AG04449 (cell line): ENCODE measurements around the gene INSC.
A peak's percentile ranks its signal among the peaks of the same experiment; 100 is the strongest.

ENCODE experiments used
- CTCF ChIA-PET: fragments of 350-600 bp; formaldehyde crosslinking; extraction: SDS; loops from one replicate; lab custom pipeline; 2021; ENCODE audit warnings: antibody characterized with exemption; lab: Yijun Ruan, JAX
- POLR2A ChIA-PET: fragments of 400-600, 350-600 bp; formaldehyde crosslinking; extraction: SDS; loops from one replicate; lab custom pipeline; 2020; ENCODE audit warnings: antibody characterized with exemption, inconsistent platforms; lab: Yijun Ruan, JAX
- DNase-seq: peaks from one replicate; pipeline ENCODE4 v3.0.0-alpha.2; 2010; ENCODE audit warnings: low read depth, low spot score
- H3K4me3 ChIP-seq: 2 replicates; pipeline ENCODE4 v1.5.1; 2011; ENCODE audit warnings: low read depth, mild to moderate bottlenecking, control low read depth, low read length
- TF ChIP-seq, protein P1 (sequence below): IDR thresholded peaks from one replicate; pipeline ENCODE4 v1.5.1; 2011; ENCODE audit warnings: mild to moderate bottlenecking, moderate library complexity, low read length, control low read depth, inconsistent platforms; ENCODE audit not compliant: insufficient read depth; ENCODE audit errors: missing control alignments

The INSC gene

DNA sequence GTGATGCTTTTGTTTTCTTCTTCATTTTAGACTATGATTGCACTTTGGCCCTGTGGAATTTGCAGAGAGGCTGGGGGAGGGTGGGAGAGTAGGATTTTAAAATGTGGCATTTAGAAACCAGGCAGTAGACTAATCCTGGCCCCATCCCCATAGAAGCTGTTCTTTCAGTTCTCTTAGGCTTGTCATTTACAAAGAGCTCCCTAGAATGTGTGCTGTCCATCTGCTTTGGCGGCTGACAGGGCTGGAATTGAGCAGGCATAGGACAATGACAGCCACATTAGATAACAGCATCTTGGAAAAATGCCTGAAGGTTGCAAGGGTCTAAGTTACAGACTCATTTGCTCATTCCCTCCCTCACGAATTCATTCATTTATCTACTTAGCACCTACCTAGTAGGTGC is 9.8 kb downstream of the INSC start:
- POLR2A ChIA-PET, result interaction anchor here (0.7 to 1.1 kb wide), 2 partner anchors 32 to 70 kb away, joined by 3 to 4 read pairs; no protein-coding TSS in a partner anchor
- DNase-seq, result no peak
- CTCF ChIA-PET, result interaction anchor here (1.4 to 5.8 kb wide), 3 partner anchors 11 to 84 kb away, joined by 3 to 35 read pairs (median 5); no protein-coding TSS in a partner anchor
- TF ChIP-seq, protein P1, sequence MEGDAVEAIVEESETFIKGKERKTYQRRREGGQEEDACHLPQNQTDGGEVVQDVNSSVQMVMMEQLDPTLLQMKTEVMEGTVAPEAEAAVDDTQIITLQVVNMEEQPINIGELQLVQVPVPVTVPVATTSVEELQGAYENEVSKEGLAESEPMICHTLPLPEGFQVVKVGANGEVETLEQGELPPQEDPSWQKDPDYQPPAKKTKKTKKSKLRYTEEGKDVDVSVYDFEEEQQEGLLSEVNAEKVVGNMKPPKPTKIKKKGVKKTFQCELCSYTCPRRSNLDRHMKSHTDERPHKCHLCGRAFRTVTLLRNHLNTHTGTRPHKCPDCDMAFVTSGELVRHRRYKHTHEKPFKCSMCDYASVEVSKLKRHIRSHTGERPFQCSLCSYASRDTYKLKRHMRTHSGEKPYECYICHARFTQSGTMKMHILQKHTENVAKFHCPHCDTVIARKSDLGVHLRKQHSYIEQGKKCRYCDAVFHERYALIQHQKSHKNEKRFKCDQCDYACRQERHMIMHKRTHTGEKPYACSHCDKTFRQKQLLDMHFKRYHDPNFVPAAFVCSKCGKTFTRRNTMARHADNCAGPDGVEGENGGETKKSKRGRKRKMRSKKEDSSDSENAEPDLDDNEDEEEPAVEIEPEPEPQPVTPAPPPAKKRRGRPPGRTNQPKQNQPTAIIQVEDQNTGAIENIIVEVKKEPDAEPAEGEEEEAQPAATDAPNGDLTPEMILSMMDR, result no peak
- H3K4me3 ChIP-seq, result no peak overlapping the region

DNA sequence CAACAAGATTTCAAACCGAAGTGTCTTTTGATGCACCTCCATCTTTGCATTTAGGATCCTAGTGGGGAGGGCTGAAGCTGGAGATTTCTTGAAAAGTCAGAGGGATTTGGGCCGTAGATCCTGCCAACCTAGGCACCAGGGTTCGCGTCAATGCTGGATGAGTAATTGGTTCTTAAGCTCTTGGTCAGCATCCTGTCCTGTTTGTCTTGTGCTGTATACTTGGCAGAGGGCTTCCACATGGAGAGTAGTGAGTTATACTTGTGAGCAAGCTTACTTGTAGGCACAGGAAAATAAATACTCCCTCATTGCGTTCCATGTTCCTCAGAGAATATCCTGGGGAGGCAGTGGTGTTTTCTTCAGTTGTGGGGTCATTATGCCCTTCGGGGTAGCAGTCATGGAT is 12.6 kb downstream of the INSC start:
- ChIA-PET CTCF (interaction anchor here (0.7 to 5.8 kb wide), 6 partner anchors 11 to 219 kb away, joined by 3 to 35 read pairs (median 4); no protein-coding TSS in a partner anchor), POLR2A (interaction anchor here (0.9 kb wide), 1 partner anchor 30 kb away, joined by 3 read pairs; no protein-coding TSS in a partner anchor)
- DNase-seq, result peak; percentile 49
- no peak overlapping the region for H3K4me3 ChIP-seq
- TF ChIP-seq, protein P1, result no peak

DNA sequence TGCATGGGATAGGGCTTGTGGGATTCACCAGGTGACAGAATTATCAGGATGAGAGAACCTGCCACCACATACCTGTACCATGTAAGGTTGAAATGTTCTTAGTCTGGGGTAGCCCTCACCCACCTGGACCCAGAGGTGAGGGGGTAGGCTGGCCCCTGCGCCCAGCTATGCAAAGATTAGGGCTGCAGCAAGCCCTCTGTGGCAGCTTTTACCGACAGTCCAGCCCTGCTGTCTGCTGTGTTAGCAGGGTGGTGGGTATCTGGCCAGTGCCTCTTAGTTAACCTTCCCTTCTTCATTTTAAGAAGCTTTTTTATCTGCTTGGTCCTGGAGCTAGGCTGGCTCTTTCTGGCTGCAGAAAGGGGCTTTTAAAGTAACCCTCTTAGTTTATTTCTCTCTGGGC is 13.9 kb downstream of the INSC start:
- DNase-seq, result no peak
- ChIA-PET POLR2A (no interaction called here), CTCF (interaction anchor here (0.7 to 1.7 kb wide), 4 partner anchors 10 to 31 kb away, joined by 3 to 4 read pairs (median 3); no protein-coding TSS in a partner anchor)
- H3K4me3 ChIP-seq, result no peak overlapping the region
- TF ChIP-seq, protein P1, result no peak

DNA sequence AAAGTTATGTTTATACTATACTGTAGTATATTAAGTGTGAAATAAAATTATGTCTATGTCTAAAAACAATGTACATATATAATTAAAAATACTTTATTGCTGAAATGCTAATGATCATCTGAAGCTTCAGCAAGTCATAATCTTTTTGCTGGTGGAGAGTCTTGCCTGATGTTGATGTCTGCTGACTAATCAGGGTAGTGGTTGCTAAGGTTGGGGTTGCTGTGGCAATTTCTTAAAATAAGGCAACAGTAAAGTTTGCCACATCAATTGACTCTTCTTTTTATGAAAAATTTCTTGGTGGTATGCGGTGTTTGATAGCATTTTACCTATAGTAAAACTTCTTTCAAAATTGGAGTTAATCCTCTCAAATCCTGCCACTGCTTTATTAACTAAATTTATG is 21.4 kb downstream of the INSC start:
- H3K4me3 ChIP-seq, result no peak overlapping the region
- POLR2A ChIA-PET, result no interaction called here
- no peak for DNase-seq
- CTCF ChIA-PET, result interaction anchor here (1.0 kb wide), 1 partner anchor 21 kb away, joined by 3 read pairs; no protein-coding TSS in a partner anchor
- TF ChIP-seq, protein P1, result no peak

DNA sequence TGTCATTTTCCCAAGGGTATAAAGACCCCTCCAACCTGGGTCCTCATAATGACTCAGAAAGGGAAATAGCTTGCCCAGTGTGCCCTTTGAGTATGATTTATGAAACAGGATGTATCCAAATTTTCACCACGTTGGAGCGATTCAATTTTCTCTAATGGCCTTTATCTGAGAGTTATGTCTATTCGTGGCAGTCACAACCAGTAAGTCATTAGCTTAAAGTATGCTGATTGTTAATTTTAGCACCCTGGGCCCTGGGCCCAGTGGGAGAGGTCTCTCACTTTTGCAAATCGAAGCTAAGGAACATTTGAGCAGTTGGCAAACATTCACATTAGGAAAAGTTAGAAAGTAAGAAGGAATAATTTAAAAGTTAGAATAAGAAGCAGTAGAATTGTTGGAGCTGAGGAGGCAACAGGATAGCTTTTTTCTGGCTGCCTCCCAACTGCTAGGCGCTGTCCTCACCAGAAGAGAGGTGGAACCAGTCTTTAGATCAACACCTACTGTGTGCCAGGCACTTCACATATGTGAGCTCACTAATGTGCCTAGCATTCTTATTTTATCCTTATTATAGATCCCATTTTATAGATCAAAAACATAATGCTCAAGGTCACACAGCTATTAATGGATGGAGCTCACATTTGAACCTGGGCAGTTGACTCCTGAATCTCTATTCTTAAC is 24.5 kb downstream of the INSC start:
- ChIA-PET POLR2A (no interaction called here), CTCF (interaction anchor here (0.9 to 2.3 kb wide), 6 partner anchors 10 to 71 kb away, joined by 3 to 14 read pairs (median 4); no protein-coding TSS in a partner anchor)
- TF ChIP-seq, protein P1, result no peak

DNA sequence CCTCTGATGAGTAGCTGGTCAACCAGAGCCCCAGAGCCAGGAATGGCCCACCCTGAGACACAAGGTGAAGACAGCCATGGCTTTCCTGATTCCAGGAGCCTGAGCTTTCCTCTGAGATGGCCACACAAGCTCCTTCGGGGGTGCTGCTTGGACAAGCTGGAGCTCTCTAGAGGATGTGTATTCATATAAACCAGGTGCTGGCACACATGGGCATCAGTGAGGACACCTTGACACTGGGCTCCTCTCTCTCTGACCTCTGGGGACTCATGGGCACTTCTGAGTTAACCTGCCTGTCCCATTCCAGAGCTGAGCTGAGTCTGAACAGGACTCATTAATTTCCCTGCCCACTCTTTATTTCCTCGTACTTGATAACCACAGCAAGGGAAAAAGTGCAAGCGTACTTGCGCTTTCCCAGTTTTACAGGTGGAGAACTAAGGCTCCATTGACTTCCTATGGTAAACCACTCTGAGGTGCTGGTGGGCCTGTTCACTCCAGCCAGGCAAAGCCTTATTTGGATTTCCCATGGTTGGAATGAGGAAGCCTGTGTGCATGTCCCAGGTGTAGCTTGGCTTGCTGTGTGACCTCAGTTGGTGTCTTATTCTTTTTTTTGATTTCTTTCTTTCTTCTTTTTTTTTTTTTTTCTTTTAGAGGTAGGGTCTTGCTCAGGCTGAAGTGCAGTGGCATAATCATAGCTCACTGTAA is 25.4 kb downstream of the INSC start:
- POLR2A ChIA-PET, result no interaction called here
- DNase-seq, result no peak
- no peak overlapping the region for H3K4me3 ChIP-seq
- TF ChIP-seq, protein P1, result no peak
- CTCF ChIA-PET, result interaction anchor here (0.9 to 2.3 kb wide), 3 partner anchors 11 to 43 kb away, joined by 3 to 14 read pairs (median 3); no protein-coding TSS in a partner anchor

More for the DNA sequence above, 24.5 kb downstream of the INSC start:
- no peak for DNase-seq
- H3K4me3 ChIP-seq, result no peak overlapping the region
